NOMO-1 treated with DMSO at 0.1 percent for 48 hours (cell line): ENCODE data around the gene NUP214.
A peak's percentile ranks its signal among the peaks of the same experiment; 100 is the strongest.

Experiments used
- DNase-seq: peaks from one replicate; lab custom pipeline; 2025; ENCODE audit not compliant: unreplicated experiment; lab: John Stamatoyannopoulos, UW

Gene NUP214

DNA sequence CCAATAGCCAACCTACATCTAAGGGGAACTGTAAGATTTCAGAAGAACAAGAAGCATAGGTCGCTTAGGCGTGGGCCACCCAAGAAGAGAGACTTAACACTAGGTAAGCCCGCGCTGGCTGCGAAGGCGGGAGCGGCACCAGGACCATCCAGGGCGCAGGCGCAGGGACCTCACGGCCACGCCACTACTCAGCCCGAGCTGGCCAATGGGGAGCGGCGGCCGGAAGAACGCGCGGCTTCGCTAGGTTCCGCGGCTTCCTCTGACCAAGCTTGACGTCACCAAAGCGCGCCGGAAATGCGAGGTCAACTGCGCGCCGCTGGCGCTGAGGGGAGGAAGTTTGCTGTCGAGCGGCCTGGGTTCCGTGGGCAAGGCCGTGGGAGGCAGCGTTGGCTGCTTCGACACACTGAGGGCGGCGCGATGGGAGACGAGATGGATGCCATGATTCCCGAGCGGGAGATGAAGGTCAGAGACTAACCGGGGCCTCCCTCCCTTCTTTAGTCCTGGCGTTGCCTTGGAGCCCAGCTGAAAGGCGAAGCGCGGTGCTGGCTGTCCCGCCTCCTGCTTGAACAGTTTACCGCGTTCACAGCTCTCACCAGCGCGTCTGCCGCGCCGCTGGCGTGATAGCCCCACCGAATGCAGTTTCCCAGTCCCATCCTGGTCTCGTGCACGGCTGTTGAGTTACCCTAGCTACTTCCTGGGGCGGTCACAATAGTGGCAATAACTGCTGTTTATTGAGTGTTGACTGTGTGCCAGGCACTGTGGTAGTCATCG, at the start of gene NUP214:
NUP214 (plus strand) TSS at position 299 of the 771 bp plus-strand sequence; CDS start at position 418, 119 bp downstream.
- DNase-seq, result peak; percentile 97

DNA sequence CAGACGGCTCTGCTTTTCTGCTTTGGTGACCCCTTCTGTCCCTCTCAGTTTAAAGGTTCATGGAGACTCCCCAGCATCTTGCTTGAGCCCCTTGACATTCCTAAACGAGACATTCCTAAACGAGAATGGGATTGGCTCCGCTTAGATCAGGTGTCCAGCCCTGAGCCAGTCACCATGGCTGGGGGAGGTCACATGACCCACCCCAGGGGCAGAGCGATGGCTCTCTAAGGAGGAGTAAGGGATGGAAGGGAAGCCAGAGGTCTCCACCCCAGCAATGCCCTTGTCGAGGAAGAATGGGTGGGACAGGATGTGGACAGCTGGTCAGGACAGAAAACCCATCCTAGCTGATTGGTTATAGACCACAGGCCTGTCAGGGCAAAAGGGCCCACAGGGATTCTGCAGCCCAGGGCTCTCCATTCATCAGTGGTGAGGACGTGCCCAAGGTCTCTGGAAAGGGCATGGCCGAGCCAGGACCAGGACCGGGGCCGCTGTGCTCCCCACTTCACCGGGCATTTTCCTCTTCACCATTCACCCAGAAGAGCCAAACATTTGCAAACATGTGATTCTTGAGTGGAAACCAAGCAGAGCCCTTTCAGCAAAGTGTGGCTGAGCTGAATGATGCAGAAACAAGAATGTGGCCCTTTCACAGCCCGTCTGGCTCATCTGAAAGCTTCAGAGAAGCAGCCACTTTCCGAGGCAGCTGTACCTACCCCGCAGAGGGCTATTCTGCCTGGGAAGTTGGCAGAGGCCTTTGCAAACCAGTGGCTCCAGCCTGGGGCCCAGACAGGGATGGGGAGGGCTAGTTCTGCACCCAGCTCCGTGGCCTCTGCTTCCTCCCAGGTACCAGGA, 48.8 kb upstream of the NUP214 start:
- no peak for DNase-seq

DNA sequence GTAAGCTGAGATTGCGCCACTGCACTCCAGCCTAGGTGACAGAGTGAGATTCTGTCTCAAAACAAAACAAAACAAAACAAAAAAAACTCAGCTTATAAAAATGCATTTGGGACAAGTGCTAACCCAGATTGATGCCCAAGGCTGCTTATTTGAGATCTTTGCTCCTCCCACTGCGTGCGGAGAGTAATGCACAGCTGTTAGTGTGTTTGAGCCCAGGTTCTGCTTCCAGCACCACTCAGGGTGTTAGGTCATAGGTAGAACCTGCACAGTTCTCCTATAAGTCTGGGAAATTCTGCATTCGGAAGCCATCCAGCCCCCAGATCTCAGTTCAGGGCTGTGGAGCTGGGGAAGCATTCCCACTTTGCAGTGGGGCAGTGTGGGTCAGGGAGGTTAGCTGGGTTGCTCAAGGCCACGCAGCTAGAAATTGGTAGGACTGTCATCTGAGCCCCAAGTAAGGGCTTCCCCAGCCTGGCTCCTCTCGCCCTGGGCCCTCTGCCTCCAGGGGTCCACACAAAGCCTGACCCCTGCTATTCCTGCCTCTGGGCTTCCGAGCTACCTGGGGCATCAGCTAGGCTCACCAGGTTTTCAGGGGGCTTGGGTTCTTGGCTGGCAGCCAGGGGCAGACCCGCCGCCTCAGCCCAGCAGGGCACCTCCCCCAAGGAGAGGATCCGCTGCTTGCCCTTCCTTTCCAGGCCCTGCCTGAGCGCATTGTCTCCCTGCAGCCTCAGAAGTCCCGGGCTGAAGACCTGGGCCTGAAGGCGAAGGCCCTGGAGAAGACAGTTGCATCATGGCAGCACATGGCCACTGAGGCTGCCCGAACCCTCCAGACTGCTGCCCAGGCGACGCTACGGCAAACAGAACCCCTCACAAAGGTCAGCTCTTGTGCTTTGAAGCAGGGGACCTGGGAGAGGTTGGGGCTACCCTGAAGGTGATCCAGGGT, 46.7 kb upstream of the NUP214 start:
- DNase-seq, result no peak

DNA sequence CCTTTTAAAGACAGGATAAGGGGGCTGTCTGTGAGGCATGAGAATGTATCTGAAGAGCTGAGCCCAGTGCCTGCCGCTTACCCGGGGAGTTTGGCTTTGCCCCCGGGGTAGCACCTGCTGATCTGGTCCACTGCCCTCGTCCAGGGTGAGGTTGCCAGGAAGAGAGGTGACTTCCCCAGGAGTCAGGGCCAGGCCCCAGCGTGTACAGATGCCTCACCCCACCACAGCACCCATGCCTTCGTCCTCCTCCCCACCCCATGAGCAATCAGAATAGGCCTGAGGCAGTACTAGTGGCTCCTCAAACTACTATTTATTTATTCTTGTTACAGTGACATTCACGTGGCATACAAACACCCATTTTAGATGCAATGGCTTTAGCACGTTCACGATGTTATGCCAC, 44.8 kb upstream of the NUP214 start:
- no peak for DNase-seq

DNA sequence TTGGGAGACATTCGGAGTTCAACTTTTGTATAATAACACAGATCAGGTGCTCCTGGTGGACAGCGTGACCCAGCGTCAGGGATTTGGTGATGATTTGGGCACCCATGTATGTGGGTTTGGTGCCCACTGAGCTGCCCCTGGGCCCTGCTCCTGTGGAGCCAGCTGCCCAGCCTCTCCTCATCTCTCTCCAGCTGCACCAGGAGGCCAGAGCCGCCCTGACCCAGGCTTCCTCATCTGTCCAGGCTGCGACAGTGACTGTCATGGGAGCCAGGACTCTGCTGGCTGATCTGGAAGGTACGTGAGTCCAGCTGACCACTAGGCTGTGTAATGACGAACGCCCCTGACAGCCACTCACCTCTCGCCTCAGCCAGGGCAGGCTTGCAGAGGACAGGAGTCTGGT, 43.5 kb upstream of the NUP214 start:
- no peak for DNase-seq

DNA sequence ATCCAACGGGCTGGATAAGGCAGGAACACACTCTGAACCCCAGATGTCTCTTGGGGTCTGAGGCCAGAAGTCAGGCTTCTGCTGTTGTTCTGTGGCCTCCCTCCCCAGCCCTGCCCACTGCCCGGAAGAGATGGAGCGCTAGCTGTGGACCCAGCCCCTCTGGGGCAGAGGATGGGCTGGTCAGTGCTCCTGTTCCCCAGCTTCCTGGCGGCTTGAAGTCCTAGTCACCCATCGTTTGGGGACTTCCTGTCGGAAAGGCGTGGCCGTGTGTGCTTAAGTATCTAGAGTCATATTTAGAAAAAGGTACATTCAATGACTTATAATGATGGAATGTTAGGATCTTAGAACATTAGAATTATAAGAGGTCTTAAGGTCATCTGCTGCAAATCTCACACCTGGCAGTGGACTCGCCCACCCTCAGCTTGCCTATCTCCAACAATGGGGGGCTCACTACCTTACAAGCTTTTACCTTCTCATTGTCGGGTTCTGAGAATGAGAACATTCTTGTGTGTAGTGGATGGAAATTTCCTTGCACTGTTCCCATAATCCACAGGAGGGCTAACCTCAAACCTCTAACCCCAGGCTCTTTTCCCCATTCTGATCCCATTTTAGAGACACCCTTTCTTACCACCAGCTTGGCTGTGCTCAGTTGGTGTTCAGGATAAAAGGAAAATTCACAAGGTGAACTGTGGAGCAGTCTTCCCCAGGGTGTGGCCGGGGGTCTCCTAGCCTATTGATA, 42.4 kb upstream of the NUP214 start:
- DNase-seq, result no peak

DNA sequence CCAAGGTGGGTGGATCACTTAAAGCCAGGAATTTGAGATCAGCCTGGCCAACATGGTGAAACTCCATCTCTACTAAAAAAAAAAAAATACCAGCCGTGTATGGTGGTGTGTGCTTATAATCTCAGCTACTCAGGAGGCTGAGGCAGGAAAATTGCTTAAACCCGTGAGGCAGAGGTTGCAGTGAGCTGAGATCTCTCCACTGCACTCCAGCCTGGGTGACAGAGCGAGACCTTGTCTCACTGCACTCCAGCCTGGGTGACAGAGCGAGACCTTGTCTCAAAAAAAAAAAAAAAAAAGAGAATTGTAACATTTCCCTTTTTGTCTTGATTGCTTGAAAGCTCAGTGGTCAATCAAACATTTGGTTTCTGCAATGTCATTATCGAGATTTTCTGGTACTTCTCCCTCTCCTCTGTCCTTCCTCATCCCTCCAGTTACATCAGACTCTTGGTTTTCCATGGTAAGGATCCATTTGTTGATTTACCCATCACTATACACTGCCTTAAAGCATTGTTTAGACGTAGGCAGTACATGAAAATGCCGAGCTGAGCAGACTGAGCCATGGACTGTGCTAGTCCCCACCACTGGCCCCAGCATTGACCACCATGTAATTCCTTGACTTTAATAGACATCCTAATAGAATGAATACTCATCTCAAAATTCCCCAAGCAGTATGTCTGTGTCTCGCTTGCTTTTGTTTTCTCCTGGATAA, 40.6 kb upstream of the NUP214 start:
- no peak for DNase-seq

DNA sequence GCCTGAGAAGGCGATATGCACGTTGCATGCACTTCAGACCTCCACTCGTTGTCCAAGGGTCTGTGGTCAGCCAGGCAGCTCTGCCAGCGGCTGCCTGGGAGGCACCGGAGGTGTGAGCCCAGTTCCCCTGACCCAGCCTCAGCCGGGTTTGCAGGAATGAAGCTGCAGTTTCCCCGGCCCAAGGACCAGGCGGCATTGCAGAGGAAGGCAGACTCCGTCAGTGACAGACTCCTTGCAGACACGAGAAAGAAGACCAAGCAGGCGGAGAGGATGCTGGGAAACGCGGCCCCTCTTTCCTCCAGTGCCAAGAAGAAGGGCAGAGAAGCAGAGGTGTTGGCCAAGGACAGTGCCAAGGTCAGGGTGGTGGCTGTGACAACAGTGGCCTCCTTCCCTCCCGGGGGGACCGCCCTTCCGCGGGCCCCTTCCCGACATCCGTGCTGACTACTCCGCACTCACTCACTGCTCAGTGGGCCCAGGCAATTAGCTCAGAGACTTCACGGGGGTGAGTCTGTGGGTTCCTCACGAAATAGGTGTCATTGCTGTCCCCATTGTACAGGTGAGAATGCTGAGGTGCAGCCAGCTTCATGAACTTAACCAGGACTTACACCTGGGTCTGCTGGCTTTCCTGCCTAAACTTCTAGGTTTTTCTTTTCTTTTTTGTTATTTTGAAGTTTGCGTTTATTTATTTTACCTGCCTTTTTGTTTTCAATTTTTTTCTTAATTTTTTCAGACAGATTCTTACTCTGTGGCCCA, 39.8 kb upstream of the NUP214 start:
- no peak for DNase-seq

DNA sequence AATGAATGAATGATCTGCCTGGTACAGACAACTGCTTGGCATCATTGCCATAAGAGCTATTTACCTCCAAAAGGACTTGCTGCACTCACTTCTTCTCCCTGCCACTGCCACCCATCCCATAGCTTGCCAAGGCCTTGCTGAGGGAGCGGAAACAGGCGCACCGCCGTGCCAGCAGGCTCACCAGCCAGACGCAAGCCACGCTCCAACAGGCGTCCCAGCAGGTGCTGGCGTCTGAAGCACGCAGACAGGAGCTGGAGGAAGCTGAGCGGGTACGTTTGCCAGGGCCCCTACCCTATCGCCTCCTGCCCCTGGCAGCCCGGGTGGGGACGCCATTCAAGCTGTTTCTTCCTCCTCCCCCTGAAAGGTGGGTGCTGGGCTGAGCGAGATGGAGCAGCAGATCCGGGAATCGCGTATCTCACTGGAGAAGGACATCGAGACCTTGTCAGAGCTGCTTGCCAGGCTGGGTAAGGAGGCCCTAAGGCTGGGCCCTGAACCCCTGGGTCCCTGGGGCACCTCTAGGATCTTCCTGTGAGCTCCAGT, 38.0 kb upstream of the NUP214 start:
- DNase-seq, result no peak

DNA sequence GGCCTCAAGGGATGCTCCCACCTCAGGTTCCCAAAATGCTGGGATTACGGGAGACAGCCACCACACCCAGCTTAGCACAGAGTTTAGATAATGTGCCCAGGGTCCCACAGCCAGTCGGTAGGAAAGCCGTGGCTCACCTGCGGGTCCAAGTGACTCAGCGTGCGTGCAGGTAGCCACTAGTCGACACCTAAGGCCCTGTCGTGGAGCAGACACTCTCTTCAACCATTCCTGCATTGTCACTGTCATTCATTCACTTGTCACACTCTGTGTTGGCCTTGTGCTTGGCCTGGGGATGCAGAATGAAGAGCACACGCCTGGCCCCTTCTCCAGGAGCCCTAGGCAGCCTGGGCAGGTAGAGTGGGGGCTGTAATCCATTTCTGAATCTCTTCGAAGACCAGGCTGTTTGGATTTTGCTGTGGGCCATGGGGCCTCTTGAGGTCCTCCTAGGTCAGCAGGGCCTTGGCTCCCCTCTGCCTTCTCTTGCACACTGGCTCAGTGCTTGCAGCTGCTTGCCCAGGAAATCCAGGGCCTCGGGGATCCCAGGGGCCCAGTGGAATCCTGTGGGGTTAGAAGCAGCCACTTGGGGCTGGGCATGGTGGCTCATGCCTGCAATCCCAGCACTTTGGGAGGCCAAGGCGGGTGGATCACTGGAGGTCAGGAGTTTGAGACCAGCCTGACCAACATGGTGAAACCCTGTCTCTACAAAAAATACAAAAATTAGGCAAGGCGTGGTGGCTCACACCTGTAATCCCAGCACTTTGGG, 35.2 kb upstream of the NUP214 start:
- no peak for DNase-seq

DNA sequence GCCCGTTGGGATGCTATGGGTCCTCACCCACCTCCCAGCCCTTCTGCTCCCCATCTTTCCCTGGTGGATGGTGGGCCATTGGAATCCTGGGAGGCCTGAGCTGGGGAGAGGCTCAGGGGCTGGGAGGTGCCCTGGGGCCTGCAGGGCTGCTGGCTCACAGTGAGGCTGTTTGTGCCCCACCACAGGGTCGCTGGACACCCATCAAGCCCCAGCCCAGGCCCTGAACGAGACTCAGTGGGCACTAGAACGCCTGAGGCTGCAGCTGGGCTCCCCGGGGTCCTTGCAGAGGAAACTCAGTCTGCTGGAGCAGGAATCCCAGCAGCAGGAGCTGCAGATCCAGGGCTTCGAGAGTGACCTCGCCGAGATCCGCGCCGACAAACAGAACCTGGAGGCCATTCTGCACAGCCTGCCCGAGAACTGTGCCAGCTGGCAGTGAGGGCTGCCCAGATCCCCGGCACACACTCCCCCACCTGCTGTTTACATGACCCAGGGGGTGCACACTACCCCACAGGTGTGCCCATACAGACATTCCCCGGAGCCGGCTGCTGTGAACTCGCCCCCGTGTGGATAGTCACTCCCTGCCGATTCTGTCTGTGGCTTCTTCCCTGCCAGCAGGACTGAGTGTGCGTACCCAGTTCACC, 33.9 kb upstream of the NUP214 start:
- no peak for DNase-seq

DNA sequence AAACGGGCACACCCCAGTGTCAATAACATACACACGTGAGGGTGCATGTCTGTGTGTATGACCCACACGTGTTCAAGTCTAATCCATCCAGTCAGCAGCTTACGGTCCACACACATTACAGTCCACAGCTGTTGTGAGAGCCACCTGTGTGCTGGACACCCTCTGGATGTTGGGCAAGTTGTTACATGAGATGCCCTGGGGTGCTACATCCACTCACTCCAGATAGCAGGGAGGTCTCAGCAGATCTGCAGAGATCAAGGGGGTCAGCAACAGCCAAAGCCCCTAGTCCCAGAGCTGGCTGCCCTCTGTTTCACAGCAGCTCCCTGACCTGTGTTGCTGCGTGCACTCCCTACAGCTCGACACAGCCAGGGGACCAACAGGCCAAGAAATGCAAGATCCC, 33.4 kb upstream of the NUP214 start:
- no peak for DNase-seq

DNA sequence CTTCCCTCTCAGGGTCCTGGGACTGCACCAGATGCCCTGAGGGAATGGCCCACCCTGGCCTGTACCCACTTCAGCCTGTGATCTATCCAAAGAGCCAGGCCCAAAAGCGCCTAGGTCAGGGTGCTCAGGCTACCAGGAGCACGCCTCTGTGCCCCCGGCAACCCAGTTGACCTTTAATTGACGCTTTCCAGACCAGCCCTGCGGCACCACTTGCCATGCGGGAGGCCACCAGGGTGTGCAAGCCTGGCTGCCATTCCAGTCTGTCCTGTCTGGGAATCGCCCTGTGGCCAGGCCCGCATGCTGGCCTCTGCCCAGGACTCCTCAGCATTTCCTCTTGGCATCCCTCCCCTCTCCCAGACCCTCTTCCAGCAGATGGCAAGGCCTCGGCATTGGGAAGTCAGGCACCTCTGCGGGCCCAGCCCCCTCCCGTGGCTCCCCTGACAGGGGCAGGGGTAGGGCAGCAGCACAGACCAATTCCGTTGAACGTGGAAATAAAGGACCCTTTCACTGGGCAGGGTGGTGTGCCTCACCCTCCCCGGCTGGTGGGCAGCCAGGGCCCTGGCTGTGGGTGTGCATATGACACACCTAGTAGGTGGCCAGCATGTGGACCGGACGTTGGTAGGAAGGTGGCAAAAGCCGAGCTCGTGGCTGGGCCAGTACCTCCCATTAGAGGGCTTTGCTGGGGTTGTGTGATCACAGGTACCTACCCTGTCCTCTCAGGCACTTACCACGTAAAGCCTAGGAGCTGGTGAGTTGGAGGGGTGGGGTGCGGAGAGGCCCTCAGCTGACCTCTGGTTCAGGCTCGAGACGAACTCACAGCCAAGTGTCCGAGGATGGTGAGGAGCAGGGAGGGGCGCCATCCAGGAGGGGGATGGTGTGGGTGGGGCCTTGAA, 32.6 kb upstream of the NUP214 start:
- no peak for DNase-seq

DNA sequence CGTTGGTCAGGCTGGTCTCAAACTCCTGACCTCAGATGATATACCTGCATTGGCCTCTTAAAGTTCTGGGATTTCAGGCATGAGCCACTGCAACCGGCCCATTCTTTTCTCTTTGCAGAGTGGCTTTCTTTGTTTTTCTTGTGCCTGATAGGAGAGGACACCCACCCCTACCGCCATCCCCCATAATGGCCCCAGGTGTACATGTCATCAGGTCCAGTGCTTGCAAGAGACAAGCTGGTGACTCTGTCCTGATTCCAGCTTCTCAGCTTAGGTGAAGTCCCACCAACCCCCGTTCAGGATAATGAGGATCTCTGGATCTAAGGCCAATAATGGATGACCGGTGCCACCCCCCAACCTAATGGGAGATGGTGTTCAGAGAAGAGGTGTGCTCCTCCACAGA, 31.4 kb upstream of the NUP214 start:
- no peak for DNase-seq

DNA sequence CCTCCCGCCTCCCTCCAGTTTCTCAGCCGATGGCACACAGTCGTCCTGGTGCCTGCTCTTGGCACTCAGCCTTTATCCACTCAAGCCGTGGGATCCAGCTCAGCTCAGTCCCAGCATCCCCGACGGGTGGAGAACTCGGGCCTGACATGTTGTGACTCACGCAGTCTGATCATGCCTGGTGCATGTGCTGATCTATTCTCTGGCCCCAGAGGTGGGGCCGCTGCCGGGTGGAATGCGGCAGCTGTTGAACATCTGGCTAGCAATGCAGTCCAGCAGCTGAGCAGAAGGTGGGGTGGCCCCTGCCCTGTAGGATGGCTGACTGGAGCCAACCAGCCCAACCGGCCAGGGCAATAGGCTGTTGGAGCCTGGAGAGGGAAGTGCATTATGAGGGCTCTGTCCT, 30.8 kb upstream of the NUP214 start:
- no peak for DNase-seq

DNA sequence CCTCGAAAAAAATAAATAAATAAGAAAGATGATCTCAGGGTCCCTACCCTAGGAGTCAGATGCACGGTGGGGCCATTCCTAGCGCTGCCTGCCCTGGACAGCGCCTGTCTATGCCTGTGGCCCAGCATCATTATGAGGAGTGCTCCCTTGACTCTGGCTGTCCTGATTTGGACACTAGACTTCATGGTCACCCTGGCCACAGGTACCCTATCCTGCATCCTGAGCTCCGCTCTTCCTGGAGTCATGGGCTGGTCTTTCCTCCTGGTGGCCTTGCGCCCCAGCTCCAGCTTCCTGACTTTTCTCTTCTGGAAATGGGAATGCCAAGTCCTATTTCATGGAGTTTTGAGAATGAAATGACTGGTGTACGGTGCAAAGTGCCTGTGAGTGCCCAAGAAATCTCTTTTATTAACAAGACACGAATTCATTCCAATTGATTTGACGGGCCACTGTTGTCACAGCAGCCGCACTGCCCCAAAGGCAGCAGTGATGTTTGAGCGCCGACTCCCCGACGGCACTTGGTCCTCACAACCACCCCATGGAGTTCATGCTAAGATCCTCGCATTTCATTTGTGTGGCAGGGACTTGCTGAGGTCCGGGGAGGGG, 29.6 kb upstream of the NUP214 start:
- no peak for DNase-seq
